Panc1 (cell line): Measurements from ENCODE around the gene GAD1. TPM values are rescaled to one million over a fixed set of nuclear protein-coding genes. Genes with fewer than 3 reads are reported as not detected.

Source experiments
- ATAC-seq: fragments of 200-7000 bp; cut with Tn5 transposase; 2 replicates; pipeline ENCODE4 v1.9.1; 2020; ENCODE audit warnings: mild to moderate bottlenecking, moderate library complexity
- BruUV-seq: library from RNA; stranded (reverse); fragments of 400-500 nt; replicated peaks from 2 replicates; lab custom pipeline; 2021; lab: Mats Ljungman, UMichigan
- CTCF ChIA-PET: fragments of 300-600 bp; sonication (Branson Sonifier 250); formaldehyde crosslinking; loops from one replicate; lab custom pipeline; 2022; ENCODE audit warnings: antibody characterized with exemption; lab: Charles Lee
- POLR2A ChIA-PET: fragments of 300-600 bp; sonication (Branson Sonifier 250); formaldehyde crosslinking; loops from one replicate; lab custom pipeline; 2022; ENCODE audit warnings: antibody characterized with exemption; lab: Charles Lee
- DNase-seq: peaks from one replicate; pipeline ENCODE4 v3.0.0-alpha.2; 2010; ENCODE audit warnings: low read depth, low spot score
- H3K27ac ChIP-seq: 2 replicates; pipeline ENCODE4 v1.5.1; 2011; ENCODE audit warnings: mild to moderate bottlenecking, low read length, inconsistent platforms
- H3K27me3 ChIP-seq: fragments of 200-500 bp; sonication (Bioruptor generic); 2 replicates; pipeline ENCODE4 v1.6.0; 2014; ENCODE audit warnings: low read length, inconsistent platforms; ENCODE audit not compliant: control insufficient read depth, insufficient read depth
- H3K36me3 ChIP-seq: fragments of 200-500 bp; sonication (Bioruptor generic); 2 replicates; pipeline ENCODE4 v1.5.1; 2014; ENCODE audit warnings: inconsistent platforms, mild to moderate bottlenecking, low read length, moderate library complexity; ENCODE audit not compliant: control insufficient read depth, insufficient read depth
- H3K4me1 ChIP-seq: 2 replicates; pipeline ENCODE4 v1.5.1; 2011; ENCODE audit warnings: inconsistent platforms, mild to moderate bottlenecking, low read length, moderate library complexity; ENCODE audit not compliant: control insufficient read depth, insufficient read depth
- H3K4me3 ChIP-seq, 2 experiments: 2 replicates each; pipeline ENCODE4 v1.5.1; 2011 to 2012; ENCODE audit warnings: low read depth in 2 of 2, low read length in 2 of 2, mild to moderate bottlenecking in 2 of 2, inconsistent platforms in 1 of 2, moderate library complexity in 1 of 2
- H3K9me3 ChIP-seq: fragments of 200-500 bp; sonication (Bioruptor generic); 2 replicates; pipeline ENCODE4 v1.5.1; 2014; ENCODE audit warnings: low read depth, mild to moderate bottlenecking, inconsistent platforms, low read length, moderate library complexity; ENCODE audit not compliant: control insufficient read depth, insufficient read depth
- CTCF ChIP-seq: fragments of 450-650 bp; IDR thresholded peaks from 2 replicates; pipeline ENCODE4 v1.5.1; 2017; ENCODE audit warnings: mild to moderate bottlenecking
- POLR2AphosphoS5 ChIP-seq: IDR thresholded peaks from 2 replicates; pipeline ENCODE4 v1.6.1; 2012; ENCODE audit warnings: mild to moderate bottlenecking, low read depth, low read length, moderate library complexity
- REST ChIP-seq, 2 experiments: IDR thresholded peaks; 2 replicates each; pipeline ENCODE4 v1.6.1; 2011 to 2012; ENCODE audit warnings: low read depth in 2 of 2, control low read depth in 1 of 2, low read length in 1 of 2, mild to moderate bottlenecking in 1 of 2, moderate library complexity in 1 of 2; ENCODE audit not compliant: insufficient read depth in 1 of 2
- SIN3A ChIP-seq: IDR thresholded peaks from 2 replicates; pipeline ENCODE4 v1.6.1; 2012; ENCODE audit warnings: low read depth, mild to moderate bottlenecking, low read length, moderate library complexity, borderline replicate concordance; ENCODE audit not compliant: insufficient read depth
- TCF7L2 ChIP-seq: IDR thresholded peaks from 2 replicates; pipeline ENCODE4 v1.6.1; 2011; ENCODE audit warnings: mild to moderate bottlenecking, low read depth, low read length, inconsistent platforms
- in situ Hi-C: cut with HindIII; loops from 2 replicates; pipeline ENCODE4 v1.10.0; 2016; ENCODE audit warnings: low sequenced_read_pairs, low pct_unique_long_range_greater_than_20kb
- intact Hi-C: fragments of 100-400 bp; cut with micrococcal nuclease; formaldehyde crosslinking; loops from one replicate; pipeline ENCODE4 v1.10.0; 2022; ENCODE audit not compliant: unreplicated experiment
- total RNA-seq: library from RNA; stranded (reverse); gene quantifications from one replicate; pipeline ENCODE4 v1.2.1, GENCODE V29; 2021; ENCODE audit not compliant: unreplicated experiment

GAD1 gene
- total RNA-seq, 1 experiment from 2014 or later: 12.5 TPM

DNA sequence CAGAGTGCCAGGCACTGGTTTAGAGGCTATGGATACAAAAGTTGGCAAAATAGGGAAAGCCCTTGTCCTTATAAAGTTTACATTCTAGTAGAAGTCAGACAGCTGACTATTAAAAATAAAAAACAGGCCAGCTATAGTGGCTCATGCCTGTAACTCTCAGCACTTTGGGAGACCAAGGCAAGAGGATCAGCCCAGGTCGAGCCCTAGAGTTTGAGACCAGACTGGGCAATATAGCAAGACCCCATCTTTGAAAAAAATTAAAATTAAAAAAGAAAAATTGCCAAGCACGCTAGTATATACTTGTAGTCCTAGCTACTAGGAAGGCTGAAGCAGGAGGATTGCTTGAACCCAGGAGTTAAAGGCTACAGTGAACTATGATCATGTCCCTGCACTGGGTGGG is 34.0 kb upstream of the GAD1 start:
- Histone ChIP-seq H3K36me3 (no peaks in the 10 kb centered on the region), H3K9me3 (no peaks in the 10 kb centered on the region), H3K27me3 (no peaks in the 10 kb centered on the region), H3K4me3 (no peak overlapping the region), H3K27ac (no peak overlapping the region), H3K4me1 (no peaks in the 10 kb centered on the region)
- ChIA-PET POLR2A (no interaction called here), CTCF (no interaction called here)
- DNase-seq (no peak), ATAC-seq (no peak)
- in situ Hi-C loops: no loop called here
- no TSS peak for BruUV-seq
- intact Hi-C loops: no loop called here
- TF ChIP-seq TCF7L2 (no peak), CTCF (no peak), REST (IDR thresholded peaks at IDR 0.05; ENCODE audit: insufficient read depth in 1 of 2, low read depth in 2 of 2, low read length in 1 of 2) (no peak), SIN3A (no peak), POLR2AphosphoS5 (no peak)

DNA sequence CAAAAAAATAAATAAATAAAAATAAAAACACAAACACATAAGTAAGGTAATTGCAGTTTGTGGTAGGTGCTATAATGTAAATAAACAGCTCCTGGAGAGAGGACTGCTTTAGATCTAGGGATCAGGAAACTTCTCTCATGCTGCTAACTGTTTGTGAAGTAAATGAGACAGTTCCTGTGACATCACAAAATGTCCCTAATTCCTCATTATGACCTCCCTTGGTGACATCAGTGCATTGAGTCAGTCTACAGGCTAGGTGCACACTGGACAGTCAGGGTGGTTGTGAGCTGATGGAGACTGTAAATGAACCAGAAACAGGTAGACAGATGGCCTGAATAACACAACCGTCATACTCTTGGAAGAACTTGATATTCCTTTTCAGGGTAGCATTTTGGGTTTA is 33.1 kb upstream of the GAD1 start:
- Histone ChIP-seq H3K4me1 (no peaks in the 10 kb centered on the region), H3K4me3 (no peak overlapping the region), H3K9me3 (no peaks in the 10 kb centered on the region), H3K27ac (no peak overlapping the region), H3K27me3 (no peaks in the 10 kb centered on the region), H3K36me3 (no peaks in the 10 kb centered on the region)
- DNase-seq: no peak
- intact Hi-C loops (no loop called here), in situ Hi-C loops (no loop called here)
- CTCF ChIA-PET: no interaction called here
- TF ChIP-seq SIN3A (no peak), CTCF (no peak), POLR2AphosphoS5 (no peak), REST (IDR thresholded peaks at IDR 0.05; ENCODE audit: insufficient read depth in 1 of 2, low read depth in 2 of 2, low read length in 1 of 2) (no peak), TCF7L2 (no peak)
- POLR2A ChIA-PET: interaction anchor here (0.5 kb wide), 1 partner anchor 45 kb away, joined by 3 read pairs; no protein-coding TSS in a partner anchor
- BruUV-seq: no TSS peak
- ATAC-seq: no peak
